Measurements from ENCODE around the gene ELMO3. TPM values are rescaled to one million over a fixed set of nuclear protein-coding genes. Genes with fewer than 3 reads are reported as not detected.
A peak's percentile ranks its signal among the peaks of the same experiment; 100 is the strongest.

Gene ELMO3
- total and polyA plus RNA-seq, 2 of the 13 experiments (the other 11 are each of a cell fraction or from before 2014, with no cell fraction given), result 2.6 to 4.0 TPM

GRCh38 chr16:67226804-67227566 is 28.1 kb downstream of the ELMO3 start, which contains the start of gene TMEM208 (continued):
- TF ChIP-seq, protein P1, sequence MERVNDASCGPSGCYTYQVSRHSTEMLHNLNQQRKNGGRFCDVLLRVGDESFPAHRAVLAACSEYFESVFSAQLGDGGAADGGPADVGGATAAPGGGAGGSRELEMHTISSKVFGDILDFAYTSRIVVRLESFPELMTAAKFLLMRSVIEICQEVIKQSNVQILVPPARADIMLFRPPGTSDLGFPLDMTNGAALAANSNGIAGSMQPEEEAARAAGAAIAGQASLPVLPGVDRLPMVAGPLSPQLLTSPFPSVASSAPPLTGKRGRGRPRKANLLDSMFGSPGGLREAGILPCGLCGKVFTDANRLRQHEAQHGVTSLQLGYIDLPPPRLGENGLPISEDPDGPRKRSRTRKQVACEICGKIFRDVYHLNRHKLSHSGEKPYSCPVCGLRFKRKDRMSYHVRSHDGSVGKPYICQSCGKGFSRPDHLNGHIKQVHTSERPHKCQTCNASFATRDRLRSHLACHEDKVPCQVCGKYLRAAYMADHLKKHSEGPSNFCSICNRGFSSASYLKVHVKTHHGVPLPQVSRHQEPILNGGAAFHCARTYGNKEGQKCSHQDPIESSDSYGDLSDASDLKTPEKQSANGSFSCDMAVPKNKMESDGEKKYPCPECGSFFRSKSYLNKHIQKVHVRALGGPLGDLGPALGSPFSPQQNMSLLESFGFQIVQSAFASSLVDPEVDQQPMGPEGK (CRISPR knock-in tag; IDR thresholded peaks at IDR 0.05), result peak; percentile 94
- TF ChIP-seq, protein P2, sequence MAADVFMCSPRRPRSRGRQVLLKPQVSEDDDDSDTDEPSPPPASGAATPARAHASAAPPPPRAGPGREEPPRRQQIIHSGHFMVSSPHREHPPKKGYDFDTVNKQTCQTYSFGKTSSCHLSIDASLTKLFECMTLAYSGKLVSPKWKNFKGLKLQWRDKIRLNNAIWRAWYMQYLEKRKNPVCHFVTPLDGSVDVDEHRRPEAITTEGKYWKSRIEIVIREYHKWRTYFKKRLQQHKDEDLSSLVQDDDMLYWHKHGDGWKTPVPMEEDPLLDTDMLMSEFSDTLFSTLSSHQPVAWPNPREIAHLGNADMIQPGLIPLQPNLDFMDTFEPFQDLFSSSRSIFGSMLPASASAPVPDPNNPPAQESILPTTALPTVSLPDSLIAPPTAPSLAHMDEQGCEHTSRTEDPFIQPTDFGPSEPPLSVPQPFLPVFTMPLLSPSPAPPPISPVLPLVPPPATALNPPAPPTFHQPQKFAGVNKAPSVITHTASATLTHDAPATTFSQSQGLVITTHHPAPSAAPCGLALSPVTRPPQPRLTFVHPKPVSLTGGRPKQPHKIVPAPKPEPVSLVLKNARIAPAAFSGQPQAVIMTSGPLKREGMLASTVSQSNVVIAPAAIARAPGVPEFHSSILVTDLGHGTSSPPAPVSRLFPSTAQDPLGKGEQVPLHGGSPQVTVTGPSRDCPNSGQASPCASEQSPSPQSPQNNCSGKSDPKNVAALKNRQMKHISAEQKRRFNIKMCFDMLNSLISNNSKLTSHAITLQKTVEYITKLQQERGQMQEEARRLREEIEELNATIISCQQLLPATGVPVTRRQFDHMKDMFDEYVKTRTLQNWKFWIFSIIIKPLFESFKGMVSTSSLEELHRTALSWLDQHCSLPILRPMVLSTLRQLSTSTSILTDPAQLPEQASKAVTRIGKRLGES (CRISPR knock-in tag; IDR thresholded peaks at IDR 0.05; ENCODE audit: borderline replicate concordance), result no peak
- TF ChIP-seq MYPOP (CRISPR knock-in tag; IDR thresholded peaks at IDR 0.05) (0 out of 2 replicates have a peak, but pooled peaks have one; percentile 52), AHR (CRISPR knock-in tag; IDR thresholded peaks at IDR 0.05) (peak; percentile 96), TCF12 (IDR thresholded peaks at IDR 0.05) (no peak), TCF12 (CRISPR knock-in tag; IDR thresholded peaks at IDR 0.05) (no peak), KAT7 (CRISPR knock-in tag; IDR thresholded peaks at IDR 0.05; ENCODE audit: borderline replicate concordance) (peak; percentile 79; the same call in 1 of the 2 replicates), ZBTB8A (CRISPR knock-in tag; IDR thresholded peaks at IDR 0.05; ENCODE audit: borderline replicate concordance, low read depth) (no peak), NONO (IDR thresholded peaks at IDR 0.05) (no peak), NONO (CRISPR knock-in tag; conservative IDR thresholded peaks at IDR 0.05) (peak; percentile 96), MXD4 (CRISPR knock-in tag; IDR thresholded peaks at IDR 0.05) (peak; percentile 95), BCL6 (CRISPR knock-in tag; IDR thresholded peaks at IDR 0.05) (peak; percentile 60; the same call in 1 of the 2 replicates), IKZF5 (CRISPR knock-in tag; IDR thresholded peaks at IDR 0.05) (peak; percentile 96), TBX3 (IDR thresholded peaks at IDR 0.05; ENCODE audit: borderline replicate concordance) (peak; percentile 67), NCOA5 (CRISPR knock-in tag; IDR thresholded peaks at IDR 0.05) (no peak), ZNF768 (CRISPR knock-in tag; IDR thresholded peaks at IDR 0.05) (no peak), ZNF331 (CRISPR knock-in tag; IDR thresholded peaks at IDR 0.05) (peak; percentile 92), ZSCAN20 (CRISPR knock-in tag; IDR thresholded peaks at IDR 0.05; ENCODE audit: borderline replicate concordance) (no peak), ZNF740 (CRISPR knock-in tag; IDR thresholded peaks at IDR 0.05) (peak; percentile 69)

Data from HepG2 (cell line).